BE2C (cell line): ENCODE measurements around the gene GCM1. TPM values are rescaled to one million over a fixed set of nuclear protein-coding genes. Genes with fewer than 3 reads are reported as not detected.

ENCODE experiments used
- DNase-seq: peaks from one replicate; pipeline ENCODE4 v3.0.0-alpha.2; 2020
- H3K27me3 ChIP-seq: fragments of 250-450 bp; sonication (Bioruptor Pico); 2 replicates; pipeline ENCODE4 v1.5.1; 2020; ENCODE audit warnings: mild to moderate bottlenecking
- H3K36me3 ChIP-seq: fragments of 250-450 bp; sonication (Bioruptor Pico); 2 replicates; pipeline ENCODE4 v1.5.1; 2020; ENCODE audit warnings: mild to moderate bottlenecking
- H3K4me1 ChIP-seq: fragments of 250-450 bp; sonication (Bioruptor Pico); 2 replicates; pipeline ENCODE4 v1.5.1; 2020
- H3K4me3 ChIP-seq: 2 replicates; pipeline ENCODE4 v1.5.1; 2011; ENCODE audit warnings: low read depth, low read length
- H3K9me3 ChIP-seq: fragments of 250-450 bp; sonication (Bioruptor Pico); 2 replicates; pipeline ENCODE4 v1.5.1; 2020
- polyA plus RNA-seq: library from polyadenylated mRNA; unstranded; fragments of >200 nt; gene quantifications from one replicate; pipeline ENCODE4 v1.2.1, GENCODE V29; 2012; ENCODE audit warnings: low read depth, missing spikeins; ENCODE audit not compliant: insufficient read length, insufficient read depth
- TF ChIP-seq, protein P1 (sequence below): IDR thresholded peaks from 2 replicates; pipeline ENCODE4 v1.5.1; 2012; ENCODE audit warnings: mild to moderate bottlenecking, low read depth, low read length

Gene GCM1, protein sequence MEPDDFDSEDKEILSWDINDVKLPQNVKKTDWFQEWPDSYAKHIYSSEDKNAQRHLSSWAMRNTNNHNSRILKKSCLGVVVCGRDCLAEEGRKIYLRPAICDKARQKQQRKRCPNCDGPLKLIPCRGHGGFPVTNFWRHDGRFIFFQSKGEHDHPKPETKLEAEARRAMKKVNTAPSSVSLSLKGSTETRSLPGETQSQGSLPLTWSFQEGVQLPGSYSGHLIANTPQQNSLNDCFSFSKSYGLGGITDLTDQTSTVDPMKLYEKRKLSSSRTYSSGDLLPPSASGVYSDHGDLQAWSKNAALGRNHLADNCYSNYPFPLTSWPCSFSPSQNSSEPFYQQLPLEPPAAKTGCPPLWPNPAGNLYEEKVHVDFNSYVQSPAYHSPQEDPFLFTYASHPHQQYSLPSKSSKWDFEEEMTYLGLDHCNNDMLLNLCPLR
- polyA plus RNA-seq: 0.22 TPM

DNA sequence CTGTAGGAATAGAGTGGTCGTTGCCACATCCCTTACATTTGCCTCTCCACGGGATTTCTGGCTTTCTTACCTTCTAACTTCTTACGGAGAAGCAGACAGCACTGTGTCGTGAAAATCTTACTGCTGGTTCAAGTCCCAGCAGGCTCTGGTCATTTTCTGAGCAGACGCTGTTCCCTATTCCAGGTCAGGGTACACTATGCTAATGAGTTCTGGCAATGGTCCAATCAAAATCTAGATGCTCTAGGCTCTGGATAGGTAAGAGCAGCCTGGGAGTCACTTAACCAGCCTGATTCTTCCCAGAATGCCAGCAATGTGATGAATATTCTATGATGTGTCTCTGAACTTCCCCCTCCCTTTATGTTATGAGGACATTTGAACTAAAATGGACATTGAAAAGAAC lies at the start of gene GCM1:
Gene GCM1 (minus strand): TSS at position 158 of the 400 bp plus-strand sequence. CDS start 3,209 bp downstream, outside the sequence.
- Histone ChIP-seq H3K27me3 (peaks cover 4% of the 10 kb centered on the region; the same call in 1 of the 2 replicates), H3K9me3 (no peaks in the 10 kb centered on the region), H3K4me1 (no peaks in the 10 kb centered on the region), H3K36me3 (no peaks in the 10 kb centered on the region), H3K4me3 (no peak within 1 kb of the TSS)
- TF ChIP-seq, protein P1, sequence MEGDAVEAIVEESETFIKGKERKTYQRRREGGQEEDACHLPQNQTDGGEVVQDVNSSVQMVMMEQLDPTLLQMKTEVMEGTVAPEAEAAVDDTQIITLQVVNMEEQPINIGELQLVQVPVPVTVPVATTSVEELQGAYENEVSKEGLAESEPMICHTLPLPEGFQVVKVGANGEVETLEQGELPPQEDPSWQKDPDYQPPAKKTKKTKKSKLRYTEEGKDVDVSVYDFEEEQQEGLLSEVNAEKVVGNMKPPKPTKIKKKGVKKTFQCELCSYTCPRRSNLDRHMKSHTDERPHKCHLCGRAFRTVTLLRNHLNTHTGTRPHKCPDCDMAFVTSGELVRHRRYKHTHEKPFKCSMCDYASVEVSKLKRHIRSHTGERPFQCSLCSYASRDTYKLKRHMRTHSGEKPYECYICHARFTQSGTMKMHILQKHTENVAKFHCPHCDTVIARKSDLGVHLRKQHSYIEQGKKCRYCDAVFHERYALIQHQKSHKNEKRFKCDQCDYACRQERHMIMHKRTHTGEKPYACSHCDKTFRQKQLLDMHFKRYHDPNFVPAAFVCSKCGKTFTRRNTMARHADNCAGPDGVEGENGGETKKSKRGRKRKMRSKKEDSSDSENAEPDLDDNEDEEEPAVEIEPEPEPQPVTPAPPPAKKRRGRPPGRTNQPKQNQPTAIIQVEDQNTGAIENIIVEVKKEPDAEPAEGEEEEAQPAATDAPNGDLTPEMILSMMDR: no peak
- DNase-seq: no peak

DNA sequence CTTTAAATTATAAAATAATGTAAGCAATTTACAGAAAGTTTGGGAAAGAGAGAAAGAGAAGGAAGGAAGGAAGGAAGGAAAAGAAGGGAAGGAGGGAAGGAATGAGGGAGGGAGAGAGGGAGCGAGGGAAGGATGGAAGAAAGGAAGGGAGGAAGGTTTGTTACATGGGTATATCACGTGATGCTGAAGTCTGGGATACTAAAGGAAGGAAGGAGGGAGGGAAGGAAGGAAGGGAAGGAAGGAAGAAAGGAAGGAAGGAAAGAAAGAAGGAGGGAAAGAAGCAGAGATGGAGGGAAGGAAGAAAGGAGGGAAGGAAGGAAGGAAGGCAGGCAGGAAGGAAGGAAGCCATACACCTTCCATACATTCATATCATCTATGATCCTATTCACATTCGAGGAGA lies 48.9 kb upstream of the GCM1 start:
- Histone ChIP-seq H3K4me3 (no peak overlapping the region), H3K36me3 (no peaks in the 10 kb centered on the region), H3K4me1 (peaks cover 2% of the 10 kb centered on the region), H3K9me3 (no peaks in the 10 kb centered on the region), H3K27me3 (no peaks in the 10 kb centered on the region)
- TF ChIP-seq, protein P1: no peak
- DNase-seq: no peak

DNA sequence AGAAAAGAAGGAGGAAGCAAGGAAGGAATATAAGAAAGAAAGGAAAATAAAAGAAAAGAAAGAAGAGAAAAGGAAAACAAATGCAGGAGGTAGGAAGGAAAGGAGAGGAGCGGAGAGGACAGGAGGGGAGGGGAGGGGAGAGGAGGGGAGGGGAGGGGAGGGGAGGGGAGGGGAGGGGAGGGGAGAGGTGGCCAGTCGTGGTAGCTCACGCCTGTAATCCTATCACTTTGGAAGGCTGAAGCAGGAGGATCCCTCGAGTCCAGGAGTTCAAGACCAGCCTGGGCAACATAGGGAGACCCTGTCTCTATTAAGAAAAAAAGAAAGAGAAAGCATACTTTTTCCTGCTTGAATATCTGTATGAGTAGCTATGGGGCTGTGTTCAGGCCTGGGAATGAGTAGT lies 46.4 kb upstream of the GCM1 start:
- TF ChIP-seq, protein P1: no peak
- no peaks in the 10 kb centered on the region for H3K27me3 ChIP-seq
- H3K4me1 ChIP-seq: peaks cover 4% of the 10 kb centered on the region
- no peaks in the 10 kb centered on the region for H3K36me3 ChIP-seq
- no peaks in the 10 kb centered on the region for H3K9me3 ChIP-seq
- no peak overlapping the region for H3K4me3 ChIP-seq
- no peak for DNase-seq

DNA sequence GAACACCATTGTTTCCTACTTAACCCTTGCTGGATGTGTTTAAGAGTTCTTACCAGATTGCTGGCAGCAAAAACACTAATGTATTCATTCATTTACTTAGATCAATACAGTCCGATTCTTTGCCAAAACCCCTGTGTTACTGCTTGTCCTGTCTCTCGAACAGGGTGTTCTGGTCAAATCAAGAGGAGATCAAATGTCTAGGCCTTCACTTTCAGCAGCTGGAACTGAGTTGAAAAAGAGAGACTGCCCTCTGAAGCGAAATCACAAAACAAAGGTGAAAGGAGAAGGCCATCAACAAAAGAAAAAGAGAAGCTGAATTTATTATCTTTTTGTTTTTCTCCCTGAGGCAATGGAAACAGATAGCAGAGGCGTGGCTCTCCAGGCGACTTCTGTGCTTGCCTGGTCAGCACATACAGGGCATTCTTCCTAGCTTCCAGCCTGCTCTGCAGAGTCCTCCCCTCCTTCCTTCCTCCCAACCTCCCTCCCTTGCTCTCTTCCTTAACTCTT lies 44.1 kb upstream of the GCM1 start:
- peak; percentile 24 for DNase-seq
- TF ChIP-seq, protein P1: no peak
- Histone ChIP-seq H3K36me3 (no peaks in the 10 kb centered on the region), H3K4me3 (no peak overlapping the region), H3K4me1 (peaks cover 4% of the 10 kb centered on the region), H3K27me3 (no peaks in the 10 kb centered on the region), H3K9me3 (no peaks in the 10 kb centered on the region)

DNA sequence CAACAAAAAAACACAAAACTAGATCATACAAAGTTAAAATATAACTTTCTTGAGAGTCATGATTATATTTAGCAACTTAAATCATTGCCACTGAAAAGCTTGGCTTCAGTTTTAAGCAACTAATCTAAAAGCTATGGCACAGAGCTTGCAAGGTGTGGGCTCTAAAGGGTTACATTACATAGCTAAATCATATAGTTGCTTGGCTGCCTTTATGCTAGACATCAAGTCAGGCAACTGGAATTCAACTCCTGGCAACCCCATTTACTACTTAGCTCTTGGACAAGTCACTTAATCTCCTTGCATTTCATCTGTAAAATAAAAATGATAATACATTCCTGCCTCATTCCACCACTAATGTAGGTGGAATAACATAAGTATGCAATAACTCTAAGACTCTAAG lies 40.9 kb upstream of the GCM1 start:
- TF ChIP-seq, protein P1: no peak
- Histone ChIP-seq H3K4me1 (peaks cover 4% of the 10 kb centered on the region), H3K9me3 (no peaks in the 10 kb centered on the region), H3K27me3 (no peaks in the 10 kb centered on the region), H3K36me3 (no peaks in the 10 kb centered on the region), H3K4me3 (no peak overlapping the region)
- no peak for DNase-seq

DNA sequence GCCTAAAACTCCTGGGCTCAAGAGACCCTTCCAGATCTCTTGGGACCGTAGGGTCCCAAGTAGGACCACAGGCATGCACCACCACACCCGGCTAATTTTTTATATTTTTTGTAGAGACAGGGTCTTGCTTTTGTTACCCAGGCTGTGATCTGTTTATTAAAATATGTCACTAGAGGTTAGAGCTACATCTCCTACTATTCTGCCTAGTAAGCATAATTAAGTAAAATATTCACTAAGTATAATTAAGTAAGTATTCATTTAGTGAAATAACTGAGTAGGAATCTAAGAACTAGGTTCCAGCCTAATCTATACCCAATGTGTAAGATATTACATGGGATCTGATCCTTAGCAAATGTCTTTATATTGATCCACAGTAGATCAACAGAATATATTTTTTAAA lies 40.2 kb upstream of the GCM1 start:
- no peak for DNase-seq
- no peaks in the 10 kb centered on the region for H3K9me3 ChIP-seq
- peaks cover 4% of the 10 kb centered on the region for H3K4me1 ChIP-seq
- H3K36me3 ChIP-seq: no peaks in the 10 kb centered on the region
- TF ChIP-seq, protein P1: no peak
- no peaks in the 10 kb centered on the region for H3K27me3 ChIP-seq
- no peak overlapping the region for H3K4me3 ChIP-seq
